Suppressor macrophage treated with lipopolysaccharide for 4 hours (primary cell): ENCODE data around the gene DENND1A.
"Not testable (repeated sequence)": the region's sequence is repeated elsewhere in the genome, so short reads cannot be mapped to it uniquely, and the experiment has no call there.

Source experiments
- DNase-seq: peaks from one replicate; pipeline ENCODE4 v3.0.0-alpha.2; 2020

The DENND1A gene

DNA sequence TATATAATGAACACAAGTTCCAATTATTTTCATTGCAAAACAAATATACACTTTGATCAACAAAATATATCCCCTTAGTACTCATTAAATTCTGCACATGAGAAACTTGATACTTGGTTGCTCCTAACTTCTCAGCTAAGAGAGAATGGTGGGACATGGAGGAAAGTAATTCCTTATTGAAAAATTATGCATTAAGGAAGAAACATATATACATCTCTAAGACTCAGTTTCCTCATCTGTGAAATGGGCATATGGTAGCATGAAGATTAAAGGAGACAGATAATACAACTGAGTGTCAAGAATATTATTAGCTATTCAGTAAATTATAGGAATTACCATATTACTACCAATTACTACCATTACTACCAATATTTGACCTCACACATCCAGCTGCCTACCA lies 488.2 kb downstream of the DENND1A start:
- no peak for DNase-seq

DNA sequence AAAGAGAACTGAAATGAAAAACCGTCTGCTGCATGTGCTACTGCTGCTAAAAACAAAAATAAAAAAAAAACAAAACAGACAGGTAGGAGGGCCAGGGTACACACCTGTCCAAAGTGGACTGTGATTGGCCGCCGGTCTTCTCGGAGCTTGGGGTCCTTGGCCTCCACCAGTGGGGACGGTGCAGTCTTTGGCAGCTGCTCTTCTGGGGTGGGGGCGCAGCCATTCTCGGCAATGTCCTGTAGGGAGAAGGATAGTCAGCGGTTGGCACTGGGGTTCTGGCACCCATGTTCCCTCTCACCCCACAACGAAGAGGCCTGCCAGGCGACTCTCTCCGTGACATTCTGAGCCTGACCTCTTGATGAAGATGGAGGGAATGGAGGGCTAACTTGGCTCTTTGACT lies 489.7 kb downstream of the DENND1A start:
- no peak for DNase-seq

DNA sequence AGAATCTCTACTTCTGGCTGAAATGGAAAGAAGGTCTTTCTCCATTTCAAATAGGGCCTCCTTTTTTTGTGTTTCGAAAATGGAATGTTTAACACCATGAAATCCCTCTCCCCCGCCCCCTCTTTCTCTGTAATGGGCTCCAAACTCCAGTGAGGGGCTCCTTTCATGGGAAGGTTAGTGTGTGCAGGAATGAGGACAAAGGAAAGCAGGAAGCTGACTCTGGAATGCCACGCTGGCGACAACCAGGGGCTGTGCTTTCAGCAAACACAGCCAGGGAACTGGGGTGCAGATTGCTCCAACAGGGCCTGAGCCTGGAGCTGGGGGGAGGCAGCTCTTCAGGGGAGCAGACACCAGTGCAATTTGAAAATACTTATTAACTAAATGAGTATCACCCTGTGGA lies 491.1 kb downstream of the DENND1A start:
- DNase-seq = no peak

DNA sequence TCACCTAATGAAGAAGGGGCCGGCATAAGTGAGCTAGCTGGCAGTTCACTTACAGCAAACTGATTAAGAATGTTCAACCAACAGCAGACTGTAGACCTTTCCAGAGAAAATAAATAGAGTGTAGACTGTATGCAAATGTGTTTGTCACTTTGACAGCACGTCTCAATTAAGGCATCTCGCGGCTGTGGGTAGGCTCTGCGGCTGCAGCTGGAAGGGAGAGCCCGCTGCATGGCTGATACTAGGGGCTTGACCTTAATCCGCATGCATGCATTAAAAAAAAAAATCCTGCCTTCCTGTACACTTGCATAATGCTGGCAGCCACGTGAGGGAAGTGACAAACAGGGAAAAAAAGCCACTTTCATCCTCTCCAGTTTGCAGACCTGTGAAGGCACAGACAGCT lies 491.6 kb downstream of the DENND1A start:
- DNase-seq = no peak

GRCh38 chr9:123437201-123437600 lies 492.7 kb downstream of the DENND1A start:
- DNase-seq = no peak

DNA sequence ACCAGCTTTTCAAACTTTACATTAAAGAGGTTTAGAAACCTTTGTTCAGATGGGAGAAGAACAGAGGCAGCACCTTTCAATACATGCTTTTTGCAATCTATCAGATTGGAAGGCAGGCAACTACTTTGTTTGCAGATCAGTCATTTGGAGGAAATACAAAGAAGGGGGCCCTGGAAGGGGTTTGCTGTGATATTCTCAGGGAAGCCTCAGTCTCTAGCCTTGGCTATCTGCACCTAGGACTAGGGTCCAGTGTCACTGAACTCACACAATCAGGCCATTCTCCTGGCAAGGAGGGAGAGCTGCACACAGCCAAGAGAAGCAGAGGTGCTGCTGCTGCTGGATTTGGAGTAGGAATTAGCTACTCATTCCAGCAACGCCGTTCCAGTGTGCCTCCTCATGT lies 494.5 kb downstream of the DENND1A start:
- no peak for DNase-seq

GRCh38 chr9:123434619-123435240 lies 495.2 kb downstream of the DENND1A start:
- no peak for DNase-seq

- no peak for DNase-seq
Measured at GRCh38 chr9:123432331-123433236, 497.3 kb downstream of the DENND1A start.

- DNase-seq = no peak
Measured at GRCh38 chr9:123431581-123431980, 498.3 kb downstream of the DENND1A start.

DNA sequence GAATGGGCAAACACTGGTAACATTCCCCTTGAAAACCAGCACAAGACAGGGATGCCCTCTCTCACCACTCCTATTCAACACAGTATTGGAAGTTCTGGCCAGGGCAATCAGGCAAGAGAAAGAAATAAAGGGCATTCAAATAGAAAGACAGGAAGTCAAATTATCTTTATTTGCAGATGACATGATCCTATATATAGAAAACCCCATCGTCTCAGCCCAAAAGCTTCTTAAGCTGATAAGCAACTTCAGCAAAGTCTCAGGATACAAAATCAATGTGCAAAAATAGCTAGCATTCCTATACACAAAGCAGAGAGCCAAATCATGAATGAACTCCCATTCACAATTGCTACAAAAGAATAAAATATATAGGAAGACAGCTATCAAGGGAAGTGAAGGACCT lies 501.5 kb downstream of the DENND1A start:
- not testable (repeated sequence) for DNase-seq

DNA sequence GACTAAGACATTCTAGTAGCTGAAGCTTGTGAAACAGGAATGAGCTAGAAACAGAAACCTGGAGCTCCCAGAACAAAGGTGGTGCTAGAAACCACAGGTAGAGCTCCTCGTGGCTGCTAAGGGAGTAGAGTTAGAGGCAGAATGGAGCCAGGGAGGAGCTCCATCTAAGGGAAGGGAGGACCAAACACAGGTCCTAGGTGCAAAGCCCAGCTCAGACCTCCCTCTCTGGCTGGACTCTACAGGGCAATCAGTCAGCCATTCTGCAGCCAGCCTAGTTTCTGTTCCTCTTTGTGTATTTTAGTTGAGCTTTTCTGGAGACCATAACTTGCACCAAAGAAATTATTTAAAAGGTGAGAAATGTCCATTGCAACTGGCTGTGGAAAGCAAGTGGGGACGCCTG lies 503.5 kb downstream of the DENND1A start:
- DNase-seq = peak; percentile 12

DNA sequence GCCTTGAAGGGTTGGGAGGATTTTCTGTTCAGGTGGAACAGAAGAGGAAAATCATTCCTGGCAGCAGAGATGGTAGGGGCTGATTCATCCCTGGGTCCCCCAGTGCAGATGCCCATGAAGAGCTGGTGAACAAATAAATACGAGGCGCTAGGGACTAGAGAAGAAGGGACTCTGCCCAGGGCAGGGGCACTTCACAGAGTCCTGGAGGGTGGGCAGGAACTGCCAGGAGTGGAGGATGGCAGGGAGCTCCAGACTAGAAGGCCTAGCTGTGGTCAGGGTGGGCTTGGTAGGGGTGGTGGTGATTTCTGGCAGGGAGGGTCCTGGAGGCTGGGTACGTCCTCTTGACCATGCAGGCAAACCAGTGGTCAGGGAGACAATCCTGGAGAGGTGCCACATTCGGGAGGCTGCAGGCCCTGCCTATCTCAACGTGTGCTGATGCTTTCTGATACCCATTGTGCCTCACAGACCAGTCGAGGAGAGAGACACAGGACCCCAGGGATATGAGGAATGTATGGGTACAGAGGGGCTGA lies 504.0 kb downstream of the DENND1A start:
- DNase-seq = no peak

DNA sequence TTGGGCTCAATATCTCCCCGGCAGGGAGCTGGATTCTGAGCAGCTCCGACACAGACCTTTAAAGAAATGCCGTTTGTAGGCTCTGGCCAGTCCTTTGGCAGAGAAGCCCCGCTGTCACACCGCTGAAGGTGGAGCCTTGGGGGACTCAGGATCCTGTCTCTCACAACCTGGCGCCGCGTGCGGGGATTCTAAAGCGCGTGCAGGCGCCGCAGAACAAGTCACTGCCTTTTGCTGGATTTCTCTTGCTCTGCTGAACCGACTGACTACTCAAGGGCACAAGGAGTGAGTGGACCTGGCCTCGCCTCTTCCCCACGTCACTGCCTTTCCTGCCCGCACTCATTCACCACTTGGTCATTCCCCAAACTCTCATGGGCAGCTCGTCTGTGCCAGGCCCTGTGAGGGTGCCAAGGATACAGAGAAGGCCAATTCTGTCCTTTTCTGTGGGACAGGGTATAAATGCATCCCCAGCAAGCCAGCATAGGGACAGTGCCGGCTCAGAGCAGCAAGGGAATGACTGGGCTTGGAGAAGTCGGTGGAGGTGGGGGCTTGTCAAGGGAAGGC lies 504.6 kb downstream of the DENND1A start:
- DNase-seq = no peak

DNA sequence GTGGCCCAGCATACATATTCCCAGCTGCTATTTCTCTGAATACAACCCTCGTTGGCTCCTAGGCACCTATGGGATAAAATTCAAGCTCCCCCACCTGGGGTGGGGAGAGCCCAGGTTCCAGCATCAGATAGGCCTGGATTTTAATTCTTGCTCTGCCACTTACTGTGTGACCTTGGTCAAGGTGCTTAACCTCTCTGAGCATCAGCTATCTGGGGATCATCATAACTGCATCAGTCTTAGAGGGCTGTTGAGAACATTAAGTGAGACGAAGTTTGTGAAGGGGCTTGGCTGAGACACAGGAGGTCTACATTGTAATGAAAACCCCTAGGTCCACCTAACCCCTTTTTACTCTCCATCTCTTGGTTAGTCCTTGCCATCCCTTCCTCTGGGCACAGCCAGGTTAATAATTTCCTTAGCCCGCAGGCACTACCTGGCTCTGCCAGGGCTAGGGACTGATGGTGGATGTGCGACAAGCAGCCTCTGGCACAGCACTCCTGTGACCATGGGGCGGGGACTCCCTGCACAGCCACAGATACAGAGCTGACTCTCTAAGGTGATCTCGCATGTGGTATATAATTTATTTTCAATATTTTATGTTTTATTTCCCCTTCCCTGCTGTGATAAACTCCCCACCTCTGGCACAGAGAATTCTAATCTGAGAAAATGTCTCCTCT lies 505.2 kb downstream of the DENND1A start:
- no peak for DNase-seq

DNA sequence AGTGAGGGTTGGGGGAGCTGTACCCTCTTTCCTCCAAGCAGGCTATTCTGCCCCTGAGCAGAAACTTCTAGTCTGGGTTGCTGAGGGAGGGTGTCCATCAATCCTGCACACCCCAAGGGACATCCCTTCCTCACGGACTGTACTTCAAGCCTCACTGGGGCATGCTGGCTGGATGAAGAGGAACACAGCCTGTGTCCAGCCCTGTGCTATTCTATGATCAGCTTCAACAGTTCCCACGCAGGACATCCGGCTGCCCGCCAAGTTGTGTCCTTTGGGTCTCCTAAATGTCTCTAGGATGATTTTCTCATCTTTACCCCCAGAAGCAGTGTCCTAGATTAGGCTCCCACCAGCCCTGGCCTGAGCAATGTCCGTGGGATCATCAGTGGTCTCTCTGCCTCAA lies 505.8 kb downstream of the DENND1A start:
- no peak for DNase-seq

DNA sequence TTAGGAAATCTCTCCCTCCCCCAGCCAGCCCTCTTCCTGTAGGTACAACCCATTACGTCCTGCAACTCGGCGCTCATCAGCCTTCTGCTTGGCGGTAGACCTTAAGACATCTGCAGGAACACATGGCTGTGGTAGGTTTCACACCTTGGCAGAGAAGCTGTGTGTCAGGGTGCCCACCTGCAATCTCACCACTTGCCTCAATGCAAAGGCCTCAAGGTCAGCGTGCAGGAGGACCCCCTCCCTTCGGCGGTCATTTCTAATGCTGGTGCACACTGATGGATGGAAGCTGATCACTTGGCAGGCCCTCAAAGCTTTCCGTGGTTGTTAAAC lies 506.6 kb downstream of the DENND1A start:
- no peak for DNase-seq

GRCh38 chr9:123422635-123423310 lies 507.2 kb downstream of the DENND1A start:
- no peak for DNase-seq

DNA sequence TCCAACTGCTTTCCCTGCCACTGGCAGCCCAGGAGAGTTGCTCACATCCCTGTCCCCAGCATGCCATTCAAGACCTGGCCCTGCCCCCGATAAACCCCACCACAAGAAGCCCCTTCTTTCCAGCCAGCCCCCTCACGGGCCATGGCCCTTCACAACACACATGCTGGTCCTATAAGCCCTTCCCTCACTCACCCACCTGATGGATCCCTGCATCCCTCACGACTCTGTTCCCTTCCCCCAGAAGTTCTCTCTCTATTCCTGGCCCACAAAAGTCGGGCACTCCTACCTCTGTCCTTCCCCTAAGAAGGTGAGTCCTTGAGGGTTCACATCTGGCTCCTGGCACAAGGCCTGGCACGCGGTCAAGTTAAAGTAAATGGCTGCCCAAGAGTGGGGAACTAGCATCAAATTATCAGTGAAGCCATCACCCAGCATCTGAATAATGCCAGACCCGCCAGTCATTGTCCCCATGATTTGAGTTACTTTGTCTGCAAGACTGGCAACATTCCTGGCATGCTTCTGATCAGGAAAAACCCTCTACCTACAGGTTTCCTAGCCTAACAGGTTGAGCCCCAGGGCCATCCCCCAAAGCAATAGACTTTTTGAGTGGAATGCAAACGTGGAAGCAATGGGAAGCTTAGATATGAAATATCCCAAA lies 508.0 kb downstream of the DENND1A start:
- no peak for DNase-seq

GRCh38 chr9:123421186-123421585 lies 508.7 kb downstream of the DENND1A start:
- no peak for DNase-seq

DNA sequence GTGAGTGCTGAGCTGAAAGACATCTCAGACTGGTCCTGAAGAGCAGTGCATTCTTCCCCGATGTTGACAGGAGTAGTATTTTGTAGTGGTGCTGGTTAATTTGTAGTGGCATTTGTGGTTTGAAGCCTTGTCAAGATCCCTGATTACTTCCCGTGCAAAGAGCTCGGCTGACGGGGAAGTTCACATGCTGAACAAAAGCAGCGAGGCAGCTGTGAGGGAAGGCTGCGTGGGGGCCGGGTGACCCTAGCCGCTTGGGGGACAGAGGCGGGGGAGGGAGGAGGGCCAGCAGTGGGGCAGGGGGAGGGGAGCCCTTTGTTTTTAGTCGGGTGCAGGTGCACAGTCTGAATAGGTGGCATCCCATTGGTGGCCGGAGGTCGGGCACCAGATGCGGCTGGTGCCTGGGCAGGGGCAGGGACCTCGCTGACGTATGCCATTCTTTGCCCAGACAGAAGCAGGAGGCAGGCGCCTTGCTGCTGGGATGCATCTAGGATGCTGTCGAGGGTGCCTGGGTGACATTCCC lies 509.3 kb downstream of the DENND1A start:
- DNase-seq = no peak

DNA sequence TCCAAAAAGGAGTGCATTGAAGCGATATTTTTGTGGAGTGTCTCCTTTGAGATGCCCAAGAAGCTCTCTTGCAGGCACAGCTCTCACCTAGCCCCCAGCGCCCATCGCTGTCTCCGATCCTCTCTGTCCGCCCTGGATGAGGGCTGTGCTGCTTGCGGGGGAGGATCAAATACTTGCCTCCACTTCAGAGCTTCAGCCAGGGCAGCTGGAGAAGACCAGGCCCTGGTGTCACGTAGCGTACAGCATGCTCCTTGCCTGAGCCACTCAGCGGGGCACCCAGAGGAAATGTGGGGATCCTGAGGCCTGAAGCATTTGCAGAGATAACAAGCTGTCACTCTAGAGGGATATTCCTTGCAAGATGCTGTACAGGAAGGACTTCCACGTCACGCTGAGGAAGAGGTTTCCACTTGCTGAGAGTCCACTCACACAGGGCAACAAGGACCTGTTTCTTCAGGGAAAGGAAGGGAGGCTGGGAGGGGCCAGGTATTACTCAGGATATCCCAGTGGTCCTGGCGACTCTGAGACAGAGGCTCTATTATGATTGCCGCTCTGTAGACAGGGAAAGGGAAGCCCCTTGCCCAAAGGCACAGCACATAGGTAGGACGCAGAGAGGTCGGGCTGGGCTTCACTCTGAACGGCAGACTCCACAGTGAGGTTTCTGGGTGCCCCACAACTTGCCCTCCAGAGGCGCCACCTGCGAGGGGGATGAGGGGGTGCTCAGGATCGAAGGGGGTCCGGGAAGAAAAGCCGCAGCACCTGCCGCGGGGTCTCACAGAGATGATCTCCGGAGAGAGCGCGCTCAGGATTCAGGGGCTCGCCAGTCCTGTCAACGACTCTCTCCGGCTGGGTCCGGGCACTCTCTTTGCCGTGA lies 510.0 kb downstream of the DENND1A start:
- no peak for DNase-seq
